T-helper 1 cell (primary cell): ENCODE results near the gene ADAMTSL5.
"Not testable (repeated sequence)": the region's sequence is repeated elsewhere in the genome, so short reads cannot be mapped to it uniquely, and the experiment has no call there.

Experiments used
- DNase-seq, 5 donors: peaks; one replicate each; pipeline ENCODE4 v3.0.0-alpha.2; 2012 to 2020
- total RNA-seq, 4 donors: gene quantifications; one replicate each; lab custom pipeline; 2026; lab: John Stamatoyannopoulos, UW

The ADAMTSL5 gene
- total RNA-seq = 2.1 to 5.1 (median 3.0) reads per million in 4 donors

- DNase-seq = peak; percentile 33 to 75 (median 41)
These were observed at the start of gene ADAMTSL5 for GRCh38 chr19:1512671-1513498. Gene ADAMTSL5, minus strand, starts transcription at chr19:1513019. Its CDS starts 2,076 bp downstream, at chr19:1510943.

GRCh38 chr19:1561236-1561842 lies 48.5 kb upstream of the ADAMTSL5 start:
- no peak for DNase-seq

- no peak for DNase-seq
These were observed 47.6 kb upstream of the ADAMTSL5 start for GRCh38 chr19:1560286-1560882.

GRCh38 chr19:1558552-1558951 lies 45.7 kb upstream of the ADAMTSL5 start:
- DNase-seq = no peak

GRCh38 chr19:1556390-1557070 lies 43.7 kb upstream of the ADAMTSL5 start:
- DNase-seq = no peak

GRCh38 chr19:1555487-1556389 lies 42.9 kb upstream of the ADAMTSL5 start:
- DNase-seq = no peak

GRCh38 chr19:1554968-1555367 lies 42.1 kb upstream of the ADAMTSL5 start:
- no peak for DNase-seq

GRCh38 chr19:1553415-1553814 lies 40.6 kb upstream of the ADAMTSL5 start:
- no peak for DNase-seq

- no peak for DNase-seq
These were observed 38.5 kb upstream of the ADAMTSL5 start for GRCh38 chr19:1551068-1552040.

- no peak for DNase-seq
These were observed 36.6 kb upstream of the ADAMTSL5 start for GRCh38 chr19:1549332-1549945.

- DNase-seq = no peak
These were observed 27.6 kb upstream of the ADAMTSL5 start for GRCh38 chr19:1540365-1540925.

- not testable (repeated sequence) for DNase-seq
These were observed 26.9 kb upstream of the ADAMTSL5 start for GRCh38 chr19:1539749-1540148.

- no peak for DNase-seq
These were observed 26.2 kb upstream of the ADAMTSL5 start for GRCh38 chr19:1538978-1539377.

GRCh38 chr19:1535699-1536098 lies 22.9 kb upstream of the ADAMTSL5 start:
- DNase-seq = not testable (repeated sequence)

GRCh38 chr19:1534972-1535371 lies 22.2 kb upstream of the ADAMTSL5 start:
- no peak for DNase-seq

- no peak for DNase-seq
These were observed 20.8 kb upstream of the ADAMTSL5 start for GRCh38 chr19:1533510-1534150.

GRCh38 chr19:1532003-1532402 lies 19.2 kb upstream of the ADAMTSL5 start:
- DNase-seq = no peak

GRCh38 chr19:1531587-1531986 lies 18.8 kb upstream of the ADAMTSL5 start:
- DNase-seq = no peak

GRCh38 chr19:1530856-1531255 lies 18.0 kb upstream of the ADAMTSL5 start:
- not testable (repeated sequence) for DNase-seq
